Stimulated activated CD4-positive, alpha-beta T cell treated with anti-CD3 and anti-CD28 coated beads, Interleukin-15, amount 100 ng/mL, for 24 hours (primary cell): ENCODE data around the gene SLC29A2.
"Not testable (repeated sequence)": the region's sequence is repeated elsewhere in the genome, so short reads cannot be mapped to it uniquely, and the experiment has no call there.

Source experiments
- DNase-seq: peaks from one replicate; pipeline ENCODE4 v3.0.0-alpha.2; 2020

SLC29A2 gene

DNA sequence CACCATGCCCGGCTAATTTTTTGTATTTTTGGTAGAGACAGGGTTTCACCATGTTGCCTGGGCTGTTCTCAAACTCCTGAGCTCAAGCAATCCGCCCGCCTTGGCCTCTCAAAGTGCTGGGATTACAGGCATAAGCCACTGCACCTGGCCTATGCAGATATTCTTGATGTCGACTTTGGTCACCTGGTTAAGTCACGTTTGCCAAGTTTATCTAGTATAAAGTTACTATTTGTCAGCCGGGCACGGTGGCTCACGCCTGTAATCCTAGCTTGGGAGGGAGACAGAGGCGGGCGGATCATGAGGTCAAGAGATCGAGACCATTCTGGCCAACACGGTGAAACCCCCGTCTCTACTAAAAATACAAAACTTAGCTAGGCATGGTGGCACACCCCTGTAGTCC, 12.8 kb upstream of the SLC29A2 start:
- DNase-seq, result not testable (repeated sequence)

DNA sequence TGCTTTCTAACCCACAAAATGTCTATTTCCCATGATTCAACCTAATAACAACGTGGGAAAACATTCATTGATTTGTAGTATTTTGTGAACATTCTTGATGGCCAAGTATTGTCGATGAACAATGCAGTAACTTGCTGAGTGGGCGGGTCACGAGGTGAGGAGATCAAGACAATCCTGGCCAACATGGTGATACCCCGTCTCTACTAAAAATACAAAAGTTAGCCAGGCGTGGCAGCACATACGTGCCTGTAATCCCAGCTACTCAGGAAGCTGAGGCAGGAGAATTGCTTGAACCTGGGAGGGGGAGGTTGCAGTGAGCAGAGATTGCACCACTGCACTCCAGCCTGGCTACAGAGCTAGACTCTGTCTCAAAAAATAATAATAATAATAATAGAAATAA, 8.7 kb upstream of the SLC29A2 start:
- not testable (repeated sequence) for DNase-seq

DNA sequence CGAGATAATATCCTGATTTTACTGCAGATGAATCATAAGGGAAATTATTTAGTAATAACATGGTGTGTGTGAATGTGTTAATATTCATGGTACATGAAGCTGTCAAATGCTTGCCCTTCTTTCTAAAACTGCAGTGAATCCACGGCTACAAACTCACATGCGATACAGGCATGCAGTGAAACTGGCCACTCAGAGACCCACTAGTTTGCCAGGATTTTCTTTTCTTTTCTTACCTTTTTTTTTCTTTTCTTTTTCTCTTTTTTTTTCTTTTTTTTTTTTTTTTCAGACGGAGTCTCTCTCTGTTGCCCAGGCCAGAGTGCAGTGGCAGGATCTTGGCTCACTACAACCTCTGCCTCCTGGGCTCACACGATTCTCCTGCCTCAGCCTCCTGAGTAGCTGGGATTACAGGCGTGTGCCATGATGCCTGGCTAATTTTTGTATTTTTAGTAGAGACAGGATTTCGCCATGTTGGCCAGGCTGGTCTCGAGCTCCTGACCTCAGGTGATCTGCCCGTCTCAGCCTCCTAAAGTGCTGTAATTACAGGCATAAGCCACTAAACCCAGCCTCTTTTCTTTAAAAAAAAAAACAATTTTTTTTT, 2.2 kb upstream of the SLC29A2 start:
- DNase-seq, result not testable (repeated sequence)

DNA sequence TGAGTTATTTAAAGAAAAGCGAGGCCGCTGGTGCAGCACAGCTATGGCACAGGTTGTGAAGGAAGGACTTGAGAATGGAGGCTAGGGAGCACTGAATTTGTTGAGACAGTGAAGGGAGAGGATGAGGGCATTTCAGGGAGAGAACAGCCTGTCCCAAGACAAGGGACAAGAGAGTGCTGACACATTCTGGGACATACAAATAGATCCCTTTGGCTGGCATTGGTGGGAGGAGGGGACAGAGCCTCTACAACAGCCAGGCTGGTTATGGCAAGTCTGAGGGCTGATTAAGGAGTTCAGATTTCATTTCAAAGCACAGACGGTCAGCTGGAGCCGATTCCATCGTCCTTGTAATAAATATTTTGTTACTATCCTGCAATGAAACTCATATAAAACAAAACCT, 1.7 kb upstream of the SLC29A2 start:
- DNase-seq, result no peak

DNA sequence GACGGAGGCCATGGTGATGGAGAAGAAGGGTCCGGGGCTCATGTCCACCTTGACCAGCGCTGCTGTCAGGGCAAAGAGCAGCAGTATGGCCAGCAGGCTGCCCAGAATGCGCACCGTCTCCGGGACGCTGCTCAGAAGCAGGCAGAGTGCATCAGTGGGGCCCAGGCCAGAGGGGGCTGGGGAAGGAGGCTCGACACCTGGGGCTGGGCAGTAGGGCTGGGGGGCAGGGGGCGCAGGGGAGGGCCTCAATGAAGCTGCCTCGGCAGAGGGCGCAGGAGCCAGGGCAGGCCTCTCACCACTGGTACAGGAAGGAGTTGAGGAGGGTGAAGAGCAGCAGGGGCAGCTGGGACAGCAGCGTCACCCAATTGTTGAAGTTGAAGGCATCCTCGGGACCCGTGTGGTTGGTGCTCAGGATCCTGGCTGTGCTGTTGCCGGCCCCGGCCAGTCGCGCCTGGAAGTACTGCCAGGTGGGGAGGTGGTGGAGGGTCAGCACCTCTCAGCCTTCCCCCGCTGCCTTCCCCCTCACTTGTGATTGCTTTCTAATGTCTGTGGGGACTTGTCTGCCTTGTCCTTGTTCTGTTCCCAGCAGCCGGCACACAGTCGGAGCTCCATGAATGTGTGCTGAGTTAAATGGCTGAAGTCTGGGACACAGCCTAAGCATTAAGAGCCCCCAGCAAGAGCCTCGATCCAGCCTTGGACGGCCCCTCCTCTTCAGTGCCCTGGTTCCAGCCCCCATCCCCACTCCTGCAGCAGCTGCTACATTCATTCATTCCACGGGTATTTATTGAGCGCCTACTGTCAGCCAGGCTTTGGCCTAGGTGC, 2.3 kb downstream of the SLC29A2 start:
- no peak for DNase-seq

DNA sequence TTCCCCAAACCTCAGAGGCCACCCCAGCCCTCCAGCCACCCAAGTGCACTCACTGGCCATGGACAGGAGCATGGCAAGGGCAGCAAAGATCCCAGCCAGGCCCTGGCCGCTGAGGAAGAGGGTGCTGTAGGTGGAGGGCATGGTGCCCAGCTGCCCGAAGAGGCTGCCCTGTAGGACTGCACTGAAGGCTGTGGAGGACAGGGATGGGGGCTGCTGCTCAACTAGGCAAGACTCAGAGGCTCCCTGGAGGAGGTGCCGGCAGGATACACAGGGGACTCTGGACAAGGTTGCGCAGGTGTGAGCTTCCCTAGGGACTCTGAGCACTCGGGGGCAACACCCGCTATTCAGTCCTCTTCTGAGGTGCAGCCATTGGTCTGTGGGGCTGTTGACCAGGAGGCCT, 3.1 kb downstream of the SLC29A2 start:
- no peak for DNase-seq

DNA sequence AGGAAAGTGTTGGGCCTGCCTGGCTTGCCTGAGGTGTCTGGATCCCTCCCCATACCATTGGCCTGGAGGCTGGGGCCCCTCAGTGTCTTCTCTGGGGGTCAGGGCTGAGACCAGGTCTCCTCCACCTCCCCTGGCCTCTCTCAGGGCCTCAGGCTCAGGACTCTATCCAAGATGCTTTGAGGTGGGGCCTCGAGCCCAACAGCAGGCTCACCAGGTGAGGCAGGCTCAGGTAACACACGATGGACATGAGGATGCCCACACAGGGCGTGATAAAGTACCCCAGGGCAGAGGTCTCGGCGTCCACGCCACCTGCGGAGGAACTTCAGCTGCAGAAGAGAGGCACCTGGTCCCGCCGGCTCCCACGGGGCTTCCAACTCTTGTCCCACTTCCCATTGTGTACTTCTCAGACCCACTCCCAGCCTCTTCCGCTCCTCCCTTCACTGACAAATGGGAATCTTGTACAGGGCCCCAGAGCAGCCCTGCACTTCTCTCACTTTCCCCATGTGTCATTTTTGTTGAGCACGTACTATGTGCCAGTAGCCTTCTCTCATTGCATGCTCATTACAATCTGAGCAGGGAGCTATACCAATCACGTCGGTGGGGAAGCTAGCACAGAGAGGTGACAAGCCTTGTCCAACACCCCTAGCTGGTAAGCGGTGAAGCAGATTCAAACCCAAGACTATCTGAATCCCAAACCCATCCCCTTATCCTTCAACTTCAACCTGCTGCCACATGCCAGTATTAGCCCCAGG, 3.8 kb downstream of the SLC29A2 start:
- no peak for DNase-seq

DNA sequence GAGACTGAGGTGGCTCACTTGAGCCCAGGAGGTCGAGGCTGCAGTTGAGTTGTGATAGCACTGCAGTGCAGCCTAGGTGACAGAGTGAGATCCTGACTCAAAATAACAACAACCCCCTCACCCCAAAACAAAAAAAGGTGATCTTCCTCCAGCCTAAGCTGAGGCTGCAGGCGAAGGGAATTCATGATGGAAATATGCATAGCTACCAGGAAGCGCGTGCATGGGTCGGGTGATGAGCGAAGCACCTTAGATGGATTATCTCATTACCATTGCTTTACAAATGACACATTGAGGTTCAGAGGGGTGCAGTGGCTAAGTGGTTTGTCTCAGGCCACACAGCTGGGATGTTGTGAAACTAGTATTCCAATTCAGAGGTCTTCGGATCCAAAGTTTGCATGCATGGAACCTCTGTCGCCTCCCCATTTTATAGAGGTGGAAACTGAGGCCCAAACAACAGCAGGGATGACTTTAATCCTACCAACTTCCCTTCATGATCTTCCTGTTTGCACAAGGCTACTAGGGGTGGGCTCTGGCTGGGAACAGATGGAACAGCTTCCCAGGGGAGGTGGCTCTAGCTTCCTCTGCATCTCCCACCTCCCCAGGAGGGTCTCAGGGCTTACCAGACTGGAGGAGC, 4.6 kb downstream of the SLC29A2 start:
- no peak for DNase-seq

DNA sequence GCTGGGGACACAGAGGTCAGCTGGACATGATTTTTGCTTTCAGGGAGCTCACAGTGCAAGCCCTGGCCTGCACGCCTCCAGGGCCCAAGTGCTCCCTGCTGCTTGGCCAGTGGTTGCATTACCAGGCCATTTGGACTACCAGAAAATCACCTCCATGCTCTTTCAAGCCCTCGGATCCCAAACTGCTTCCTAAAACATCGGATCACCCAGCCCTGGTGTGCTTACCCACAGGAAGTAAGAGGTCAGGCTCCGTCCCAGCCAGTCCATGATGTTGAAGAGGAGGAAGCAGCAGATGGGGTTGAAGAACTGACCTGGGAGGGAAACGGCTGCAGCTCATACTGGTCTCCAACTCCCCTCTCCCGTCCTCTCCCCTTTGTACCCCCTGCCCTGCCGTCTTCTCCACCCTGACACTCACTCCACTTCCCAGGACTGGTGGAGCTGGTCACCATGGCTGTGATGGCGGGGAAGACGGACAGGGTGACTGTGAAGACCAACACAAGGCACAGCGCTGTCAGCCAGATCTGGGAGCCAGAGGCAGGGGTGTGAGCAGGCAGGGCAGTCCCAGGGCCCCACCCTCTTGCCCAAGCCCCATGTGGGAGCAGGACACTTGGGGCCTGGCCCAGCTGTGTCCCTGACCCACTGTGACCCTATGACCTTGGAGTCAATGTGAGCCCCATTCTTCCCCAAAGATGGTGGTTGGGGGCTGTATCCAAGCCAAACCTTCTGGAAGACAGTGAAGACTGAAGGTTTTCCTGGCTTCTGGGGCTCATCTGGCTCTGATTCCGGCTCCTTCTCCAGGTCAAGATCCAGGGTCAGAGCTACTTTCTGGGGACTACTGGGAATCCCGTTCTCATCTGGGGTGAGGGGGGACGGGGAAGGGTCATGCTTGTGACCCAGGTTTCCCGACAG, 5.6 kb downstream of the SLC29A2 start:
- no peak for DNase-seq

DNA sequence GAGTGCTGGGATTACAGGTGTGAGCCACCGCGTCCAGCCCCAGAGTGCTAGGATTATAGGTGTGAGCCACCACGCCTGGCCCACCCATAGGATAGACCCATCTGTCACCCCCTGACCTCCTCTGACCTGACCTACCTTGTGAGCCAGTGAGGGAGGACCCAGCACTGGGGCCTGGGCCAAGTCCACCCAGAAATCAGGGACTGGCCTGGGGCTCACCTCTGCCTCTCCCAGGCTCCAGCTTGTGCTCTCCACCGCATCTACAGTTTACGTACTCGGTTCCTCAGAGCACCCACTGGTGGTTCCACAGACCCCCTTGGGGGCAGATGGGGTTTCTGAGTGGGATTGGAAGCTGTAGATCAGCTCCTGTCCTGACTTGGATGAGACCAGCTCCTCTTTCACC, 6.4 kb downstream of the SLC29A2 start:
- DNase-seq, result no peak

DNA sequence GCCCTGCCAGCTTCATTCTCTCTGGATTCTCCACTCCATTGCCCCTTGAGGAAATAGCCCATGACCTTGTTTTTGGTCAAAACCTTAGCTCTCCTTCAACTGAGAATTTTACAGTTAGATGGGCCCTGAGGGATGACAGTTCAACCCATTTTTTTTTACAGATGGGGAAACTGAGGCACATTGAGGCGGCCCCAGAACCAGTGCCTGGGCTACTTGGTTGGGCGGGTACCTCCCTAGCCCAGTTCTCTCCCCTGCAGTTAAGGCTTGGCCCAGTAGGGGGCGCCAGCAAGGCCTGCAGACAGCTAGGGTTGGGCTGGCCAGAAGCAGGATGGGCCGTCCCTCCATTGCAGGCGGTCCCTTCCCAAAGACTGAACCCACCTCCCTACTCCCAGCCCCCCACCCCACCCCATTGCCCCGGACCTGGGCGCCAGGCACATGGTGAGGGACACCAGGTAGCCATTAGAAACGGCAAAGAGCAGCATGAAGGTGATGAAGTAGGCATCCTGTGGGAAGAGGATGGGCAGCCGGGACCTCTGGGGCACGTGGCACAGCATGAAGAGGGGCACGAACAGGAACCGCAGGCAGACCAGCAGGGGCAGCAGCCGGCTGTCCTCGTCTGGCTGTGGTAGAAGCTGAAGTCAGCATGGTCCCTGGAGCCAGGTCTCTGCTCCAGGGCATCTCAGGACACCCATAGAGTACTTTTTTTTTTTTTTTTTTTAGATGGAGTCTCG, 7.6 kb downstream of the SLC29A2 start:
- DNase-seq, result peak; percentile 86

DNA sequence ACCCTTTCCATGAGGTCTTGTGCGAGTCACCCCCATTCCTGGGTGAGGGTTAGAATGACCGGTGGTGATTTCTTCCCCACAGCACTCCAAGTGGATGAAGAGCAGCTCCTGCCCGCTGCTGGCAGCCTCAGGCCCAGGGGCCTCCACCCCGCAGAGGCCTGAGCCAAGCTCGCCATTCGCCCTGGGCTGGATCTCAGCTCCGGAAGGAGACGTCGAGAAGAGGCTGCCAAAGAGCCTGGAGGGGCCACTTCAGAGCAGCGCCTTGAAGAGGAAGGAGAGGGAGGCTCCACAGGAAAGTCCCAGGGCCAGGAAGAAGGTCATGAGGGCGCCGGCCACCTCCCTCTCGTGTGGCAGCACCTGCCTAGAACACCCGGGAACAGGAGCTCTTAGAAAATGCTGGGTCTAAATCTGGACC, 8.4 kb downstream of the SLC29A2 start:
- no peak for DNase-seq

DNA sequence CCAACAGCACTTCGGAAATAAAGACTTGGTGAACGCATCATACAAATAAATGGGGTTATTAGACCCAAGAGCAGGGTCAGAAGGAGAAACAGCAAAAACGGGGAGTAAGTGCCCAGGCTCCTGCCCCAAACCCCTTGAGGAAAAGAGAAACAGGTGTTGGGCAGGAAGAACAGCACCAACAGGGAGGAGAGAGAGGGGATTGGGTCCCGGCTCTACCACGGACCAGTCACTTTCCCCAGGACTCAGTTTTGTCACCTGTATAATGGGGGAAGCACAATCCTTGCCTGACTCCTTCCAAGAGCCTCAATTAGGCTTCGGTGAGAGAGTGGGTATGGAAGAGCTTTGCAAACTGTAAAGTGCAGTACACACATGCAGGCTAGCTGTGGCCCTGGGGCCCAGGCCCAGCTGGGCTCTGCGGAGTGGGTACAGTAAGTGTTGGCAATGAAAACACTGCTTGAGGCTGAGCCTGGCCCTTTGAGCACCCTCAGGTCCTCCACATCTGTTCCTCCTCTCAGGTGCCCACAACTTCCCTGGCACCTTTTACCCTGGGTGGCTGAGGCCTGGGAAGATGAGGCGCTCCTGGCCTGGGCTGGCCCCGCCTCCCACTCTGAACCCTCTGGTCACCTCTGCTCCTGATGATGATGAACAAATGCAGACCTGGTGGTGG, 8.9 kb downstream of the SLC29A2 start:
- no peak for DNase-seq

DNA sequence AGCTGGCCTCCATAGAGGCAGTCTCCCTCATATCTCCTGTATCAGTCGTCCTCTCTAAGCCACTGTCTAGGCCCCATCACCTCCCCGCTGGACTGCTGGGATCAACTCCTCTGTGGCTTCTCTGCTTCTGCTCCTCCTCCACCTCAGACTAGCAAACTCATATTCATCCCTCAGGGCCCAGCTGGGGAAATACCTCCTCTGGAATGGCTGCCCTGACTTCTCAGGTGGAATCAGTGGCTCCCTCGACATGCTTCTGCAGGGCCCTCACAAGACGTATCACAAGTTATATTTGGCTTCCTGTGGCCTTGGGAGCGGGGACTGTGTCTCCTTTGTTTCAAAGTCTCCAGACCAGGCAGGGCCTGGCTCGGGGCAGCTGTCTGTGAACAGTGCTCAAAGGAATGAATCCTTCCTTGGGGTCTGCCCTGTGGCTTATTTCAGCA, 10.0 kb downstream of the SLC29A2 start:
- no peak for DNase-seq

DNA sequence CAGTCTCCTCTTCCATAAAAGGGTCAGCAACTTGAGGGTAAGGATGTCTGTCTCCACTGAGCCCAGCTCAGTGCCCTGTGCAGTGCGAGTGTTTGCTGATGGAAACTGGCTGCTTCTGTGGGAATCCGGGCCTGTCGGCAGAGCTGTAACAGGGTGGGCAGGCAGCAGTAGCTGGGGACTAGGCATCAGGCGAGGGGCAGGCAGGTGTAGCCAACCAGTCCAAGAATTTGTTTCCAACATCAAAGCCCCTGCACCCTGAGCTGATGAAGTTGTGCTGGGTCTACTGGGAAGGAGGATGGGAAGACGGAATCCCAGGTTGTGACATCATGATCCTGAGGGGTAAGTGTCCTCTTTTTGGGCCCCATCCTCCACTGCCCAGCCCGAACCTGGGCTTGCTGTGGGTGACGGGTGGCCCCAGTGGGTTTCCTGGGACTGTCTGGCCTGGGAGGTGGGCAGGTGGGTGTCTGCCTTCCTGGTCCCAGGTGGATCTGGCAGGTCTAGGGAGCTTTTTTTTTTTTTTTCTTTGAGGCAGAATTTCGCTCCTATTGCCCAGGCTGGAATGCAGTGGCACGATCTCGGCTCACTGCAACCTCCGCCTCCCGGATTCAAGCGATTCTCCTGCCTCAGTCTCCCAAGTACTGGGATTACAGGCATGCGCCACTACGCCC, 11.0 kb downstream of the SLC29A2 start:
- no peak for DNase-seq

DNA sequence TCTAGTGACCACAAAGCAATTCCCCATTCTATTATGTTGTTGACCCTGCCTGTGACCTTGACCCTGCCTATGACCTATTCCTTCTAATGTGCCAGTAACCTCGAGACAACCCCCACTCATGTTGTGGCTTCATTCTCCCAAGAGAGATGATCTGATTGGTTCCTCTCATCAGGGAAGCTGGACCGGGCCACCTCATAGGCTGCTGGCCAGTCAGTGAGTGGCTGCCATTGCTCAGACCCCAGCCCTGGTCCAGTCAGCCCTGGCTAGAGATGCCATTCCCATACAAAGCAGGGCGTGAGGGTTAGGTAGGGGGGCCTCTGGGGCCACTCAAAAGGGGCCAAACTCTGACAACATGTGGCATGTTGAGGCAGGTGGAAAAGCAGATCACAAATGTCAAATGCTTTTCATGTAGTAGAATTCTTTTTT, 11.9 kb downstream of the SLC29A2 start:
- DNase-seq, result no peak

DNA sequence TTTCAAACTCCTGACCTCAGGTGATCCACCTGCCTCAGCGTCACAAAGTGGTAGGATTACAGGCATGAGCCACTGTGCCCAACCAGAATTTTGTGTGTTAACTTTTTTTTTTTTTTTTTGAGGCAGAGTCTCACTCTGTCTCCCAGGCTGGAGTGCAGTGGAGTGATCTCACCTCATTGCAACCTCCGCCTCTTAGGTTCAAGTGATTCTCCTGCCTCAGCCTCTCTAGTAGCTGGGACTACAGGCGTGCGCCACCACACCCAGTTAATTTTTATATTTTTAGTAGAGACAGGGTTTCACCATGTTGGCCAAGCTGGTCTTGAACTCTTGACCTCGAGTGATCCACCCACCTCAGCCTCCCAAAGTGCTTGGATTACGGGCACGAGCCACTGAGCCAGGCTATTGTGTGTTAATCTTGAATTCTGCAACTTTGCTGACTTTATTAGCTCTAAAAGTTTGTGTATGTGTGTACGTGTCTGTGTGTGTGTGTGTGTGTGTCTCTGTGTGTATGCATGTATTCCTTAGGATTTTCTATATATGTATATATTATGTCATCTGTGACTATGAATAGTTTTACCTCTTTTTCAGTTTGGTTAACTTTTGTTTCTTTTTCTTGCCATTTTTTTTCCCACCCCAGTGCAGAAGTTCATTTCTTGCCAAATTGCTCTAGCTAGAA, 20.9 kb downstream of the SLC29A2 start:
- DNase-seq, result not testable (repeated sequence)

DNA sequence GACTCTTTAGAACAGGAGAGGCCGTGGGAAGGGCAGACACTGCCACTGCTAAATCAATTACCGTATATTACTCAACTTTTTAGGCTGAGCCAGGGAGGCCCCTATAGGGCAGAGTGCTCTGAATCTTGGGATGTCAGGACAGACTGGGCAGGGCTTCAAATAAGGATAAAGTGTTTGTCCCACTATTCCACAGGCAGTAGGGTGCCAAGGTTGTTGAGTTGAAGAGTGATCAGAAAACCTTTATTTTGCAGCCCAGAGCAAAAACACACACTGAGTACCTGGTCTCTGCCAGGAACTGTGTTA, 22.5 kb downstream of the SLC29A2 start:
- DNase-seq, result no peak

DNA sequence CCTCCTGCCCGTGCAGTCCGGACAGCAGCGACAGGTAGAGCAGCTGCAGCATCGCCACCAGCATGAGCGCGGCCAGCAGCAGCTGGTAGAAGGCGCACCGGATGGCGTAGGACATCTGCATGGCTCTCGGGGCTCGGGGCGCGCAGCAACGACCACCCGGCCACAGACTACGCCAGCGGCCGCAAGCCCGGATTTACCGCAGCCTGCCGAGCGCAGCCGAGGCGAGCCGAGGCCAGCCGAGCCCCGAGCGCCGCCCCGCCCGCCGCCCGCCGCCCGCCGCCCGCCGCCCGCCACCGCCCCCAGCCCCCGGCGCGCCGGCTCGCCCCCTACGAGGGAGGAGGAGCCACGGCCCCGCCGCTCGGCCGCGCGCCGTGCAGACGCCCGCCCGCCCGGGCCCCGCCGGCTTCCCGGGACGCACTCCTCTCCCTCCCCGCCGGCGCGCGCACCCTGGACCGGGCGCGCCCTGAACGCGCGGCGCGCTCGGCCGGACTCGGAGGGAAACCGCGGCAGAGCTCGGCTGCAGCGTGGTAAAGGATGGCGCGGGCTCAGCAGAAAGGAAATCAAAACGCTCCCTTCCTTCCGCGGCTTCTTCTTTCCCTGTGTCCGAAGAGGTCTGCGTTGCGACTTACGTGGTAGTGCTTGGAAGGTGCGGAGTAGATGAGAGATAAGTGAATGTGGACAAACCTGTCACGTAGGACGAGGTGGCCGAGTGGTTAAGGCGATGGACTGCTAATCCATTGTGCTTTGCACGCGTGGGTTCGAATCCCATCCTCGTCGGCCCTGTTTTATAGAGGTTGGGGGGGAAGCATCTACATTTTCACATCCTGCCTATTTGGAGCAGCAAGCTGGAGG, 23.9 kb downstream of the SLC29A2 start, which contains the start of gene B4GAT1:
Gene B4GAT1, minus strand, starts transcription at position 205 of the 852 bp plus-strand sequence. Its CDS starts 84 bp downstream, at position 121.
- peak; percentile 91 for DNase-seq
